HEK293 (cell line): Measurements from ENCODE around the gene NFIL3.

ENCODE experiments used
- CTCF ChIA-PET: fragments of 350-600 bp; formaldehyde crosslinking; extraction: SDS; loops from one replicate; lab custom pipeline; 2021; ENCODE audit warnings: antibody characterized with exemption; lab: Yijun Ruan, JAX
- POLR2A ChIA-PET: fragments of 300-600 bp; formaldehyde crosslinking; extraction: SDS; loops from one replicate; lab custom pipeline; 2020; ENCODE audit warnings: antibody characterized with exemption, inconsistent platforms; lab: Yijun Ruan, JAX
- H3K27ac ChIP-seq: fragments of 200-500 bp; sonication (Bioruptor generic); 2 replicates; pipeline ENCODE4 v1.5.1; 2014; ENCODE audit warnings: low read depth, low read length, control low read depth, inconsistent platforms; ENCODE audit errors: extremely low read depth
- H3K36me3 ChIP-seq, 2 experiments: fragments of 200-500 bp in 1 of 2; sonication (Bioruptor generic) in 1 of 2; 1 replicate in 1 of 2; 2 replicates in 1 of 2; pipeline ENCODE4 v1.5.1; 2014 to 2017; ENCODE audit warnings: inconsistent platforms in 2 of 2, low read length in 2 of 2; ENCODE audit not compliant: control insufficient read depth in 2 of 2, insufficient read depth in 1 of 2
- H3K4me1 ChIP-seq: fragments of 200-500 bp; sonication (Bioruptor generic); 2 replicates; pipeline ENCODE4 v1.5.1; 2014; ENCODE audit warnings: mild to moderate bottlenecking, low read length, inconsistent platforms; ENCODE audit not compliant: control insufficient read depth, insufficient read depth
- H3K4me3 ChIP-seq: 2 replicates; pipeline ENCODE4 v1.5.1; 2011; ENCODE audit warnings: low read depth, mild to moderate bottlenecking, control low read depth, low read length, moderate library complexity
- H3K9me3 ChIP-seq: fragments of 200-500 bp; sonication (Bioruptor generic); 2 replicates; pipeline ENCODE4 v1.5.1; 2014; ENCODE audit warnings: low read depth, low read length, inconsistent platforms; ENCODE audit not compliant: control insufficient read depth, insufficient read depth
- FEZF1 ChIP-seq: fragments of 450-650 bp; formaldehyde crosslinking; IDR thresholded peaks from 2 replicates; pipeline ENCODE4 v1.5.1; 2016; ENCODE audit warnings: missing biosample characterization, missing genetic modification characterization
- GLIS1 ChIP-seq: fragments of 450-650 bp; formaldehyde crosslinking; IDR thresholded peaks from 2 replicates; pipeline ENCODE4 v1.5.1; 2016; ENCODE audit warnings: missing biosample characterization, missing genetic modification characterization
- PRDM6 ChIP-seq: fragments of 450-650 bp; formaldehyde crosslinking; IDR thresholded peaks from 2 replicates; pipeline ENCODE4 v1.5.1; 2017; ENCODE audit warnings: missing biosample characterization, missing genetic modification characterization
- ZFP3 ChIP-seq: fragments of 450-650 bp; formaldehyde crosslinking; IDR thresholded peaks from 2 replicates; pipeline ENCODE4 v1.5.1; 2016; ENCODE audit warnings: low read depth, missing biosample characterization, missing genetic modification characterization
- ZFP41 ChIP-seq: fragments of 450-650 bp; formaldehyde crosslinking; IDR thresholded peaks from 2 replicates; pipeline ENCODE4 v1.5.1; 2016; ENCODE audit warnings: missing biosample characterization, missing genetic modification characterization, borderline replicate concordance
- ZNF335 ChIP-seq: fragments of 450-650 bp; formaldehyde crosslinking; conservative IDR thresholded peaks from 2 replicates; pipeline ENCODE4 v1.5.1; 2016; ENCODE audit warnings: missing biosample characterization, missing genetic modification characterization
- ZNF362 ChIP-seq: fragments of 450-650 bp; formaldehyde crosslinking; IDR thresholded peaks from 2 replicates; pipeline ENCODE4 v1.5.1; 2016; ENCODE audit warnings: missing biosample characterization, missing genetic modification characterization
- ZNF423 ChIP-seq: fragments of 450-650 bp; formaldehyde crosslinking; IDR thresholded peaks from 2 replicates; pipeline ENCODE4 v1.5.1; 2016; ENCODE audit warnings: missing biosample characterization, missing genetic modification characterization
- ZNF473 ChIP-seq: fragments of 450-650 bp; formaldehyde crosslinking; IDR thresholded peaks from 2 replicates; pipeline ENCODE4 v1.5.1; 2017; ENCODE audit warnings: missing biosample characterization, missing genetic modification characterization
- ZNF555 ChIP-seq: fragments of 450-650 bp; formaldehyde crosslinking; conservative IDR thresholded peaks from 2 replicates; pipeline ENCODE4 v1.5.1; 2017; ENCODE audit warnings: missing biosample characterization, mild to moderate bottlenecking, missing genetic modification characterization, inconsistent platforms
- ZNF629 ChIP-seq: fragments of 450-650 bp; formaldehyde crosslinking; IDR thresholded peaks from 2 replicates; pipeline ENCODE4 v1.5.1; 2017; ENCODE audit warnings: missing biosample characterization, missing genetic modification characterization
- ZNF639 ChIP-seq: fragments of 450-650 bp; formaldehyde crosslinking; IDR thresholded peaks from 2 replicates; pipeline ENCODE4 v1.5.1; 2016; ENCODE audit warnings: missing biosample characterization, missing genetic modification characterization
- ZNF645 ChIP-seq: fragments of 450-650 bp; formaldehyde crosslinking; IDR thresholded peaks from 2 replicates; pipeline ENCODE4; 2016; ENCODE audit warnings: missing biosample characterization, missing genetic modification characterization
- ZNF654 ChIP-seq: fragments of 450-650 bp; formaldehyde crosslinking; IDR thresholded peaks from 2 replicates; pipeline ENCODE4 v1.5.1; 2016; ENCODE audit warnings: low read depth, missing biosample characterization, missing genetic modification characterization
- ZSCAN18 ChIP-seq: fragments of 450-650 bp; formaldehyde crosslinking; IDR thresholded peaks from 2 replicates; pipeline ENCODE4 v1.5.1; 2016; ENCODE audit warnings: missing biosample characterization, missing genetic modification characterization

NFIL3 gene

GRCh38 chr9:91428436-91428835, 4.8 kb upstream of the NFIL3 start (continued):
- TF ChIP-seq ZSCAN18: no peak

GRCh38 chr9:91427873-91428272, 4.2 kb upstream of the NFIL3 start:
- ChIA-PET CTCF (interaction anchor here (0.6 to 8.4 kb wide), 5 partner anchors 66 to 513 kb away, joined by 4 to 94 read pairs (median 12); no protein-coding TSS in a partner anchor), POLR2A (no interaction called here)
- Histone ChIP-seq H3K4me1 (no peaks in the 10 kb centered on the region), H3K9me3 (no peaks in the 10 kb centered on the region), H3K4me3 (no peak overlapping the region), H3K36me3 (no peaks in the 10 kb centered on the region), H3K27ac (no peak overlapping the region)
- TF ChIP-seq ZNF555 (tag by site-specific recombination) (no peak), FEZF1 (tag by site-specific recombination) (no peak), ZNF645 (tag by site-specific recombination) (no peak), ZNF639 (no peak), ZNF423 (tag by site-specific recombination) (no peak), ZNF335 (tag by site-specific recombination) (no peak), PRDM6 (no peak), ZFP3 (tag by site-specific recombination) (no peak), ZNF473 (tag by site-specific recombination) (no peak), ZNF629 (no peak)

- no peaks in the 10 kb centered on the region for H3K9me3 ChIP-seq
- ChIA-PET CTCF (interaction anchor here (0.5 to 8.4 kb wide), 22 partner anchors 9 to 512 kb away, joined by 3 to 94 read pairs (median 3); no protein-coding TSS in a partner anchor), POLR2A (interaction anchor here (1.0 to 1.4 kb wide), 2 partner anchors 441 to 512 kb away, joined by 3 to 6 read pairs; no protein-coding TSS in a partner anchor)
- TF ChIP-seq ZNF362 (tag by site-specific recombination) (no peak), ZFP41 (tag by site-specific recombination) (no peak), ZNF654 (tag by site-specific recombination) (peak; percentile 44), GLIS1 (tag by site-specific recombination) (no peak)
- no peaks in the 10 kb centered on the region for H3K36me3 ChIP-seq
- no peaks in the 10 kb centered on the region for H3K4me1 ChIP-seq
- H3K27ac ChIP-seq: no peak overlapping the region
- no peak overlapping the region for H3K4me3 ChIP-seq
Measured at GRCh38 chr9:91426123-91426745, 2.6 kb upstream of the NFIL3 start.
